ENCODE data around the gene LRP1. TPM values are rescaled to one million over a fixed set of nuclear protein-coding genes. Genes with fewer than 3 reads are reported as not detected.

LRP1 gene
- total and polyA plus RNA-seq, 2 of the 13 experiments (the other 11 are each of a cell fraction or from before 2014, with no cell fraction given), result 14.7 to 30.8 TPM

DNA sequence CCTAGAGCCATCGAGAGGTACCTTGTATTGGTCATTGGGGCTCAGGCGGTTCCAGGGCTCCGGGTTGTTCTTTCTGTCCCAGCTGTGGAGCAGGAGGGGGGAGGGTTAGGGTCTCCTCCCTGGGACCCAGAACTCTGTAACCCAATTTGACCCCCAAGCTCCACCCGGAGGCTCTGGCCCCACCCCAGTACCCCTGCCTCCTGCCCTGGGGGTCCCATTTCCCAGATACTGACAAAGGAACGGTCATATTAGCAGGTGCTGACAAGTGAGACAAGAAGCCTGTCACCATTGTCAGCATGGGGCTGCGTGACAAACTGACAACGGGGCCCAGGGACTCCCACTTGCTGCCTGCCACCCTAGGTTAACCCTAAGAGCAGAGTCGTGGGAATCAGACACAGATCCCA, 107.4 kb downstream of the LRP1 start:
- Histone ChIP-seq H3K4me3 (replicated peaks in 1 of 3; ENCODE audit: insufficient read depth in 1 of 3, low read depth in 2 of 3, low read length in 3 of 3) (peak overlapping the region in 1 of 3 experiments; percentile 37; a peak in 2 of 6 replicates), H3K4me1 (ENCODE audit: insufficient read depth, low read length) (peaks cover 85% of the 10 kb centered on the region), H3K9me3 (ENCODE audit: low read length) (no peaks in the 10 kb centered on the region), H3K36me3 (replicated peaks in 1 of 2; ENCODE audit: control insufficient read depth in 1 of 2, insufficient read depth in 2 of 2, low read length in 2 of 2) (peaks cover 20 to 34% of the 10 kb centered on the region in 2 experiments), H3K9ac (ENCODE audit: insufficient read depth, low read depth, low read length) (no peak overlapping the region), H3K27ac (ENCODE audit: extremely low read length, insufficient read depth, low read length) (no peak overlapping the region), H3K4me2 (ENCODE audit: low read depth, low read length) (no peak overlapping the region; the same call in 1 of the 2 replicates), H2AFZ (ENCODE audit: low read length) (no peak overlapping the region), H3K27me3 (ENCODE audit: control insufficient read depth in 1 of 2, insufficient read depth in 2 of 2, low read length in 2 of 2) (peaks cover 7 to 16% of the 10 kb centered on the region in 2 experiments; a peak in 4 of 5 replicates), H4K20me1 (ENCODE audit: insufficient read depth, low read length) (peaks cover 12% of the 10 kb centered on the region; the same call in 1 of the 2 replicates), H3K79me2 (ENCODE audit: insufficient read depth, low read length) (peaks cover 13% of the 10 kb centered on the region)
- intact Hi-C loops (cut with micrococcal nuclease; ENCODE audit: unreplicated experiment) (no loop called here), in situ Hi-C loops (cut with HindIII; ENCODE audit: extremely low pct_ligation_motif_present, low pct_unique_long_range_greater_than_20kb) (no loop called here)
- TF ChIP-seq POLR2A (IDR thresholded peaks at IDR 0.05; ENCODE audit: insufficient read depth in 1 of 2, low read depth in 2 of 2, low read length in 2 of 2) (0 out of 4 replicates have a peak, but pooled peaks of 1 of the 2 experiments have one; percentile 17), KDM5A (IDR thresholded peaks at IDR 0.05; ENCODE audit: borderline replicate concordance, low read length) (no peak), ZNF577 (CRISPR knock-in tag; IDR thresholded peaks at IDR 0.05; ENCODE audit: borderline replicate concordance, low read depth) (no peak)
- ChIA-PET CTCF (ENCODE audit: low intra/inter-chr PET ratio, low total read pairs) (interaction anchor here (1.1 to 11.7 kb wide), 2 partner anchors 11 to 22 kb away, joined by 3 to 308 read pairs; partner anchors contain the start of gene NXPH4), POLR2A (interaction anchor here (1.3 to 1.4 kb wide), 2 partner anchors 11 to 105 kb away, joined by 3 read pairs; no protein-coding TSS in a partner anchor)
- ATAC-seq (no peak), DNase-seq (ENCODE audit: low spot score) (no peak), FAIRE-seq (no peak)
- 94% methylated on average over 2 of the region's 8 CpGs for WGBS (ENCODE audit: low lambda C conversion rate)
- BruUV-seq (replicated peaks), result no TSS peak

GRCh38 chr12:57236201-57236924, 108.1 kb downstream of the LRP1 start:
- 87% methylated on average over 28 of the region's 40 CpGs for WGBS (ENCODE audit: low lambda C conversion rate)
- FAIRE-seq, result no peak
- intact Hi-C loops (cut with micrococcal nuclease; ENCODE audit: unreplicated experiment), result no loop called here
- Histone ChIP-seq H3K4me3 (replicated peaks in 1 of 3; ENCODE audit: insufficient read depth in 1 of 3, low read depth in 2 of 3, low read length in 3 of 3) (peak overlapping the region in 1 of 3 experiments; percentile 13; a peak in 3 of 6 replicates), H3K4me1 (ENCODE audit: insufficient read depth, low read length) (peaks cover 85% of the 10 kb centered on the region), H3K27me3 (ENCODE audit: control insufficient read depth in 1 of 2, insufficient read depth in 2 of 2, low read length in 2 of 2) (peaks cover 13 to 22% of the 10 kb centered on the region in 2 experiments), H3K9me3 (ENCODE audit: low read length) (no peaks in the 10 kb centered on the region), H2AFZ (ENCODE audit: low read length) (no peak overlapping the region), H3K9ac (ENCODE audit: insufficient read depth, low read depth, low read length) (no peak overlapping the region), H3K4me2 (ENCODE audit: low read depth, low read length) (no peak overlapping the region; the same call in 1 of the 2 replicates), H4K20me1 (ENCODE audit: insufficient read depth, low read length) (peaks cover 12% of the 10 kb centered on the region; the same call in 1 of the 2 replicates), H3K36me3 (replicated peaks in 1 of 2; ENCODE audit: control insufficient read depth in 1 of 2, insufficient read depth in 2 of 2, low read length in 2 of 2) (peaks cover 19 to 29% of the 10 kb centered on the region in 2 experiments), H3K27ac (ENCODE audit: extremely low read length, insufficient read depth, low read length) (no peak overlapping the region), H3K79me2 (ENCODE audit: insufficient read depth, low read length) (peaks cover 7% of the 10 kb centered on the region)
- in situ Hi-C loops (cut with HindIII; ENCODE audit: extremely low pct_ligation_motif_present, low pct_unique_long_range_greater_than_20kb), result no loop called here
- no peak for DNase-seq (ENCODE audit: low spot score)
- ATAC-seq, result no peak
- ChIA-PET CTCF (ENCODE audit: low intra/inter-chr PET ratio, low total read pairs) (interaction anchor here (11.7 kb wide), 1 partner anchor 23 kb away, joined by 308 read pairs; the partner anchor contains the start of gene NXPH4), POLR2A (interaction anchor here (1.3 to 1.4 kb wide), 2 partner anchors 12 to 105 kb away, joined by 3 read pairs; no protein-coding TSS in a partner anchor)
- no TSS peak for BruUV-seq (replicated peaks)
- TF ChIP-seq MLLT10 (CRISPR knock-in tag; IDR thresholded peaks at IDR 0.05) (no peak), ZUFSP (CRISPR knock-in tag; IDR thresholded peaks at IDR 0.05; ENCODE audit: borderline replicate concordance) (no peak), NCOA5 (CRISPR knock-in tag; IDR thresholded peaks at IDR 0.05) (no peak), ZNF570 (CRISPR knock-in tag; IDR thresholded peaks at IDR 0.05; ENCODE audit: borderline replicate concordance) (no peak), NBN (conservative IDR thresholded peaks at IDR 0.05) (no peak), SAP130 (CRISPR knock-in tag; IDR thresholded peaks at IDR 0.05; ENCODE audit: low read depth) (no peak), KDM2A (CRISPR knock-in tag; IDR thresholded peaks at IDR 0.05; ENCODE audit: borderline replicate concordance, low read depth) (peak; percentile 2; the same call in 1 of the 2 replicates), ZNF484 (CRISPR knock-in tag; IDR thresholded peaks at IDR 0.05; ENCODE audit: borderline replicate concordance, low read depth) (no peak), MIXL1 (CRISPR knock-in tag; IDR thresholded peaks at IDR 0.05) (no peak)

Data from HepG2 (cell line).